HG03159 (cell line): ENCODE data around the gene SIGLEC14.
"Not testable (repeated sequence)": the region's sequence is repeated elsewhere in the genome, so short reads cannot be mapped to it uniquely, and the experiment has no call there.

Experiments used
- ATAC-seq: cut with Tn5 transposase; IDR thresholded peaks from one replicate; pipeline ENCODE4 v1.9.1; 2021; ENCODE audit warnings: mild to moderate bottlenecking, moderate library complexity; ENCODE audit not compliant: unreplicated experiment

SIGLEC14 gene

GRCh38 chr19:51675911-51676565, 29.4 kb upstream of the SIGLEC14 start:
- ATAC-seq = not testable (repeated sequence)

DNA sequence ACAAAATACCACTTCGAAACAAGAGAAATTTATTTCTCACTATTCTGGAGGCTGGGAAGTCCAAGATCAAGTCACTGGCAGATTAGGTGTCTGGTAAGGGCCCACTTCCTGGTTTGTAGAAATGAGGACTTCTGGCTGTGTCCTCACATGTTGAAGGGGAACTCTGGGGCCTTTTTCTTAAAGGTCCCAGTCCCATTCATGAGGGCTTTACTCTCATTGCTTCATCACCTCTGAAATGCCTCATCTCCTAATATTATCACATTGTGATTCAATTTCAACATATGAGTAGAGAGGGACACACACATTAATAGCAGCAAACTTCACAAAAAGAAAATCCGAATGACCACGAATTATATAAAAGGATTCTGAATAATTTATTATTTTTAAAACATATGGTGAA, 21.6 kb upstream of the SIGLEC14 start:
- ATAC-seq = no peak

- ATAC-seq = no peak
These were observed 18.4 kb upstream of the SIGLEC14 start for GRCh38 chr19:51664997-51665396.

DNA sequence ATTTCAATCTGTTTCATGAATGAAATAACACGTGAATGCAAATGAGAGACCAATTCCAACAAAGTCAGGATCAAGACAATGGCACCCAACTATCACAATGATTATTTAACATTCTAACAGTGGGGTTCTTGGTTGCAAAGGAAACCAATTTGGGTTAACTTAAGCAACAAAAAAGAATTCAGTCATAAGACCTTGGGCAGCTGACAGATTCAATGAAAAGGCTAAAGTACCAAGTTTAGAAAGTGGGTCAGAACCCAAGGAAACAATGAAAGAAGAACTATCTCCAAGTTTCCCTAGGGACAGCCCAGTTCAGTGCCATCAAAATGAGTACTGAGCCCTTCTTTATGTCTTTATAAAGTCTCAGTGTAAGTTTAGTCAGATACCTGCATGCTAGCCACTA, 17.5 kb upstream of the SIGLEC14 start:
- no peak for ATAC-seq

GRCh38 chr19:51663650-51664049, 17.0 kb upstream of the SIGLEC14 start:
- no peak for ATAC-seq

DNA sequence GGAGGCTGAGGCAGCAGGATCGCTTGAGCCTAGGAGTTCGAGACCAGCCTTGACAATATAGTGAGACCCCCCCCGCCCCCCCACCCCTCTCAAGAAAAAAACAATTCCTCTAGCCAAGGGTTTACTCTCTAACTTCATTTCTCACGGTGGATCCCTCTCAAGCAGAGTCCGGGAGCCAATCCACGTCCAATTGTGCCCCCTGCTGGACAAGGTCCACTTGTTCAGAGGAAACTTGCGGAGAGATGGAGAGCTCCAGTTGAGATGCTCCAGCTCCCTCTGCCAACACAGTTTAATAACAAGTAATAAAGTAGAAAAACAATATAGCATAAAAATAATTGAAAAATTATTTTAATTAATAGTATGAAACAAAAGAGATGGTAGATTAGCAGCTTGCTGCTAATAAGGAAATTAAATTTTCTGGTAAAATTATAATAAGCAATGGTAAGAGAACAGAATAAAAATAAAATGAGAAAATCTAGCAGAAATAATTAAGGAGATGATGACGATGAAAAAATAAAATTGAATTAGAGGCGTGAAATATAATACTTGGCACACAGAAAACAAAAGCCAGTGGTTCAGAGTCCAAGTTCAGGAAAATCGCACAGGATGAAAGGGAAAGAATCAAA, 14.5 kb upstream of the SIGLEC14 start:
- ATAC-seq = no peak

DNA sequence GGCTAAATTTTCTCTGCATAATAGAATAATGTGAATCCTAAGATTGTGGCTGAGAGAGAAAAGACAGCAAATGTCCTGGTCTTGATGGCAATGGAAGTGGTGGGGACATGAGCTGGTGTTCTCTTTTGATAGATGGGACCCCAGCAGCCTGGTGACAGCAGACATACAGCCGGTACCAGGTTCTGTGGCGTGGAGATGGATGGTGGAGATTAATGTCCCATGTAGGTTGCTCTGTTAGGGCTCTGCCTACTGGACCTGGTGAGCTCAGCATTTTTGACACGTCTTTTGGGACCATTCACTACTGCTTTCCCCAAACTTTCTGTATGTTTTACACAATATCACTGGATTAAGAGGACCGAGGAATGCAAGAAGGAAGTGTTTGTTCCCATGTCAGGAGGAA, 8.2 kb upstream of the SIGLEC14 start:
- ATAC-seq = no peak

GRCh38 chr19:51653162-51653561, 6.5 kb upstream of the SIGLEC14 start:
- ATAC-seq = no peak

GRCh38 chr19:51652266-51652665, 5.6 kb upstream of the SIGLEC14 start:
- no peak for ATAC-seq

GRCh38 chr19:51651216-51651846, 4.7 kb upstream of the SIGLEC14 start:
- peak; percentile 52 for ATAC-seq

DNA sequence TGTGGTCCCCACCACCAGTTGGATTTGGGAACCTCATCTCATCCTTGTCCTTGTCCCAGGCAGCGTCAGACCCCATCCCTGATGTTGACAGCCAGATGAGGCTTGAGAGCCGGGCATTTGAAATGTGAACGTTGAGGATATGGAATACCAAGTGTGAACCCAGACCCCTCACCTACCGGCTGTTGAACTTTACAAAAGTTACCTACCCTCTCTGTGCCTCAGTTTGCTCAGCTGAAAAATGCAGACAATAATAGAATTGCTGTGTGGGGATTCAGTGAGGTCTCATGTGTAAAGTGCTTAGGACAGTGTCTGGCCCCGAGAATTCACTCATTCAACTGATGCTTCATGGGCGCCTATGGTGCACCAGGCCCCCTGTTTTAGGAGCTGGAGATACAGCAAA, 693 bp upstream of the SIGLEC14 start:
- ATAC-seq = no peak

DNA sequence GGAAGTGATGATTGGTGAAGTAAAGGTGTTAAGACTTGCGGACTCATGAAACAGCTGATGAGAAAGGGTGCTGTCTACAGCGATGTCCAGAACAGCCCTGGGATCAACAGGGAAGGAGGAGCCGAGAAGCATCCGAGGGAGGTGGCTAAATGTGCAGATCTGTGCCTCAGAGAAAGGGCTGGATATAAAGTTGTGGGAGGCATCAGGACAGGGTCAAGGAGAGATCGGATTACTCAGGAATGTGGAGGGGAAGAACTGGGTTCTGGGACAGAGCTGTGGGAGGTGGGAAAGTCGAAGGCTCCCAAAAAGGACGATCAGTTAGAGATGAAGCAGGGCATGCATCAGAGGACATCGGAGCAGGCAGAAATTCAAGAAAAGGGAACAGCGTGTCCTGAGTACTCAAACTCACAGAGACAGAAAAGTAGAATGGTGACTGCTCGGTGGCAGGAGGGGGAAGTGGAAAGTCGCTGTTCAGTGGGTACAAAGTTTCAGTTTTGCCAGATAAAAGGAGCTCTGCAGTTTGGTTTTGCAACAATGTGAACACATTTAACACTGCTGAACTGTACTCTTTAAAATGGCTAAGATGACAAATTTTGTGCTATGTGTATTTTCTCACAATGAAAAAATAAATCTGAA, 1.9 kb downstream of the SIGLEC14 start:
- no peak for ATAC-seq

DNA sequence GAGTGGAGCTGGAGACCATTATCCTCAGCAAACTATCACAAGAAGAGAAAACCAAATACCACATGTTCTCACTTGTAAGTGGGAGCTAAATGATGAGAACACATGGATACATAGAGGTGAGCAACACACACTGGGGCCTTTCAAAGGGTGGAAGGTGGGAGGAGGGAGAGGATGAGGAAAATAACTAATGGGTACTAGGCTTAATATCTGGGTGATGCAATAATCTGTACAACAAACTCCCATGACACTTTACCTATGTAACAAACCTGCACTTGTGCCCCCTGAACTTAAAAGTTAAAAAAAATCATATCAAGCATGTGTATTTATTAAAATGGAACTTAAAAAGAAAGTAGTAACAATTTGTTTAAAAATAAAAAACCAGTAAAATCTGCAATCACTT, 5.0 kb downstream of the SIGLEC14 start:
- no peak for ATAC-seq

DNA sequence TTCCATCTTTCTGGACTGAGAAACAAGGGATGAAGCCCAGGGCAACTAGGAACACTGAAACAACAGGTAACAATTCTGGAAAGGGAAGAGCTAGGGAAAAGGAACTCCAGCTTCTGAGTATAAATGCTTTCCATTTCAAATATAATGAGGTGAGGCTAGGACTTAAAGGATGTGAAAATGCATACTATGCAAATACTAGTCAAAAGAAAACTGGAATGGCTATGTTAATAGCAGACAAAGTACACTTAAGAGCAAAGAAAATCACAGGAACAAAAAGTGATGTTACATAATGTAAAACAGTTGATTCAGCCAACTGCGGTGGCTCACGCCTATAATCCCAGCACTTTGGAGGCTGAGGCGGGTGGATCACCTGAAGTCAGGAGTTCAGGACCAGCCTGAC, 6.2 kb downstream of the SIGLEC14 start:
- no peak for ATAC-seq

GRCh38 chr19:51639916-51640315, 6.7 kb downstream of the SIGLEC14 start:
- no peak for ATAC-seq

DNA sequence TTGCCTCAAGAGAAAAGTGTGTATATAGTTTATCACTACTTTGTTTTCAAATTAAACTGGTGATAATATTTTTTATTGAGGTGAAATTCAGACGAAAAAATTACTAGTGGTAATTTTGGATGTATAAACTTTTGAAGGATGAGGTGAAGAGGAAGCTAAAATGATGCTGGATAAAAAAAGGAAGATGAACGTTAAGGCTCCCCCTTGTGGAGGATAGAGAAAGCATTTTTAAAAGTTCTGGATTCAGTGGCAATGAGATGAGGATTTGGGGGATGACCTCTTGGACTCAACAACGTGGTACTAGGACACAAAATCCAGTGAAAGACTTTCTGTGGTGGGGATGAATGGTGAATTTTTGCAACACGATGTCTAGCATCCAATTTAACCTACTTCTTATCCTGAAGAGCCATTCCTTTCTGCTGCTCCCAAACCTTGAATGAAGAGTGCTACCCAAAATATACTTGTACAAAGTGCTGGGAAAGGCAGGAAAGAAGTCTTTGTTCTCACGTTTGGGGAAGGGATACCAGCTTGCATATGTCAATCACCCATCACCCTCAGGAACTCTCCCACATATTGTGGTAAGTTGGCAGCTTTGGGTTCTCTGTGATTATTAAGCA, 9.2 kb downstream of the SIGLEC14 start:
- no peak for ATAC-seq

- no peak for ATAC-seq
These were observed 14.5 kb downstream of the SIGLEC14 start for GRCh38 chr19:51632126-51632525.

DNA sequence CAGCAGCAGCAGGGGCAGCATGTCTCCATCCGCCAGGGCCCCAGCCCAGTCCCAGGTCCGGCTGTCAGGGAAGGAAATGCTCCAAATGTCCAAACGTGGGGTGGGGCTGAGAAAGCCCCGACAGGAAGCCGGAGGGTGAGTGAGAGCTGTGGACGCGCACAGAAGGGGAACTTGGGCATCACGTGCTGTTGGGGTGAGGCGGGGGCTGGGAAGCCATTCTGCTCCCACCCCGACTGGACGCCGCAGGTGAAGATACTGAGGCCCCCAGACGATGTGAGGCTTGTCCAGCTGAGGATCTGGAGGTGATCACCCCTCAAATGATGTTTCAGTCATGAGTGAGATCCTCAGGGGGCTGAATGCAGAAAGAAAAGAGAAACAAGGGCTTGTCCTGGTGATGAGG, 16.3 kb downstream of the SIGLEC14 start, which contains the start of gene SIGLEC5:
Gene SIGLEC5, minus strand, starts transcription at position 87 of the 400 bp plus-strand sequence. Its CDS starts 66 bp downstream, at position 21.
- ATAC-seq = not testable (repeated sequence)

- ATAC-seq = no peak
These were observed 18.3 kb downstream of the SIGLEC14 start for GRCh38 chr19:51628153-51628939.

GRCh38 chr19:51627491-51628138, 19.0 kb downstream of the SIGLEC14 start:
- ATAC-seq = no peak
